GM10266 (cell line): ENCODE measurements around the gene CRAT.
"Not testable (repeated sequence)": the region's sequence is repeated elsewhere in the genome, so short reads cannot be mapped to it uniquely, and the experiment has no call there.

Experiments used
- DNase-seq: peaks from one replicate; pipeline ENCODE4 v3.0.0; 2012; ENCODE audit errors: extremely low spot score
- TF ChIP-seq, protein P1 (sequence below): IDR thresholded peaks from 2 replicates; pipeline ENCODE4 v1.5.1; 2012; ENCODE audit warnings: mild to moderate bottlenecking, low read depth; ENCODE audit not compliant: control insufficient read depth, insufficient read depth; ENCODE audit errors: missing control alignments

The CRAT gene

DNA sequence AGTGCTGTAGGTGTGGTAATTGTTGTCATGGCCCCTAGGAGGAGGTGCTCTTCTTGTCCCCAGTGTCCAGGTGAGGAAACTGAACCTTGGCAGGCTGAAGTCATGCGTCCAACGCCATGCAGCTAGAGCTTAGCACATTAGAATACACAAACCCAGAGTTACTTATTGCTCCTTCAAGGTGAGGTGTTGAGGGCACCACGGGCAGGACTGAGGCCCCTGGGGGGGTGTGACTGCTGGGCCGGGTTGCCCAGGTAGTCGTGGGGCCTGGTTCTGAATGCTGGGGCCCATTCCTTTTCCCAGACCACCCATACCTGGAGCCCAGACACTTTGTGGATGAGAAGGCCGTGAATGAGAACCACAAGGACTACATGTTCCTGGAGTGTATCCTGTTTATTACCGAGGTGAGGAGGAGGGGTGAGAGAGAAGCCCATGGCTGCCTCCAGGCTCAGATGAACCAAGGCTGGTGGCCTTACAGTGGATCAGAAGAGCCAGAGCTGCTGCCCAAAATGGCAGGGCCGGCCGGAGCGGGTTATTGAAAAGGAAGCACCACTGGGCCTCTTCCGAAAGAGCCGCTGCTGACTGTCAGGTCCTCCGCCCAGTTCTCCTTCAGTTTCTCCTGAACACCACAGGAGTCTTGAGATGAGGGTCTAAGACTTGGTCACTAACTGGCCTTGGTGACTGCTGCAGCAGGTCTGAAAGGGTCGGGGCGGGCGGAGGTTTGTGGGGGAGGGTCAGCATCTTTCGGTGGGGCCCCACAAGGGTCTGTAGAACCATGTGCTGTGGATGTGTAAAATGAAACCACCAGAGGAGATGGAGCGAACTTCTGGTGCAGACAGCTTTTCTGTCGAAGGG is 26.9 kb upstream of the CRAT start:
- no peak for DNase-seq
- TF ChIP-seq, protein P1, sequence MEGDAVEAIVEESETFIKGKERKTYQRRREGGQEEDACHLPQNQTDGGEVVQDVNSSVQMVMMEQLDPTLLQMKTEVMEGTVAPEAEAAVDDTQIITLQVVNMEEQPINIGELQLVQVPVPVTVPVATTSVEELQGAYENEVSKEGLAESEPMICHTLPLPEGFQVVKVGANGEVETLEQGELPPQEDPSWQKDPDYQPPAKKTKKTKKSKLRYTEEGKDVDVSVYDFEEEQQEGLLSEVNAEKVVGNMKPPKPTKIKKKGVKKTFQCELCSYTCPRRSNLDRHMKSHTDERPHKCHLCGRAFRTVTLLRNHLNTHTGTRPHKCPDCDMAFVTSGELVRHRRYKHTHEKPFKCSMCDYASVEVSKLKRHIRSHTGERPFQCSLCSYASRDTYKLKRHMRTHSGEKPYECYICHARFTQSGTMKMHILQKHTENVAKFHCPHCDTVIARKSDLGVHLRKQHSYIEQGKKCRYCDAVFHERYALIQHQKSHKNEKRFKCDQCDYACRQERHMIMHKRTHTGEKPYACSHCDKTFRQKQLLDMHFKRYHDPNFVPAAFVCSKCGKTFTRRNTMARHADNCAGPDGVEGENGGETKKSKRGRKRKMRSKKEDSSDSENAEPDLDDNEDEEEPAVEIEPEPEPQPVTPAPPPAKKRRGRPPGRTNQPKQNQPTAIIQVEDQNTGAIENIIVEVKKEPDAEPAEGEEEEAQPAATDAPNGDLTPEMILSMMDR = no peak

DNA sequence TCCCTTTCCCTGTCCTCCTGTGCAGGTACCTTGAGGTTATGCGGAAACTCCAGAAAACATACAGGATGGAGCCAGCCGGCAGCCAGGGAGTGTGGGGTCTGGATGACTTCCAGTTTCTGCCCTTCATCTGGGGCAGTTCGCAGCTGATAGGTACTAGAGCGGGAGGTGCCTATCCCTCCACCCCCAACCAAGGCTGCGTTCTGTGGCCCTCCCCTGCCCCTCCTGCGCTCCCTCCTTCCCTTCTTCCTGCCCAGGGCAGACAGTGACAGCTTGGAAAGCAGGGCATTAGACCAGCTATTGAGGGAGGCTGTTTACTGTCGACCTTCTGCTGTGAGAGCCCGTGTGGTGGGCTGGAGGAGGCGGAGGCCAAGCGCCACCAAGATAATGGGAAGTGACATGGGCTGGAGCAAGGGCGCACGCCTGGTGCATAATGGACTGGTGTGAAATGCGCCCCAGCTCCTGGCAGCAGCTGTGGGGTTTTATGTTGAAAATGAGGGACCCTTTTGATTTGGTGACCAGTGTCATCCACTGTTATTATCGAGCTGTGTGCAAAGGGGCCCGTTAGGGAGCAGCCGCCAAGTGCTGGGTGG is 25.9 kb upstream of the CRAT start:
- TF ChIP-seq, protein P1 = no peak
- DNase-seq = no peak

DNA sequence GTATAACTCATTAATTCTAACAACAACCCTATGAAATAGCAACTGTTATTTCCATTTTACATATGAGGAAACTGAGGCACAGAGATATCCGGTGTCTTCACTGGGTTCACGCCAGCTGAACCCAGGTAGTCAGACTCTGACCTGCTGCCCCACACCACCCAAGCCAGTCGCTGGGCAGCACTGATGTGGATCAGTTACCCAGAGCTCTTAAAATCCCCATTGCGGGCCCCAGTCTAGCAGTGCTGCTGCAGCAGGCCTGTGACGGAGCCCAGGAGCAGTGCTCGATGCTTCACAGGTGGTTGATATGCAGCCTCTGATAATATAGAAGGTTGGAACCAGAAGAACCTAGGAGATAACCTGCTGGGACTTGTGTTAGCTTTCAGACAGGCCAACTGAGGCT is 24.9 kb upstream of the CRAT start:
- TF ChIP-seq, protein P1 = no peak
- no peak for DNase-seq

DNA sequence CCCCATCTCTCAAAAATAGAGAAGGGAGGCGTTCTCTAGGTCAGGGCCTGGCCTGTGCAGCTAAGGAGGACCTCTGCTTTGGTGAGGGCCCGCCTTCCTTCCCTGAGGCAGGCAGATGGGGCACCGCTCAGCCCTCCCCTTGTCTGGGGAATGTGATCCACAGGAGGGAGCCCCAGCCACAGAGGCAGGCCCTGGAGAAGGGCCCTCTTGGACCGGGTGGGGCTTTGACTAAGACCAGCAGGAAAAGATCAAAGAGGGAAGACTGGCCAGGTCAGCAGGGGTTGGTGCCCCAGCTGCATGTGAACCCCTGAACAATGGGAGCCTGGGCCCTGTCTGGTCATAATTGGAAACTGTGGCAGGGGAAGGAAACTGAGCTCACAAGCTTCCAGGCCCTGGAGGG is 22.5 kb upstream of the CRAT start:
- no peak for DNase-seq
- TF ChIP-seq, protein P1 = no peak

DNA sequence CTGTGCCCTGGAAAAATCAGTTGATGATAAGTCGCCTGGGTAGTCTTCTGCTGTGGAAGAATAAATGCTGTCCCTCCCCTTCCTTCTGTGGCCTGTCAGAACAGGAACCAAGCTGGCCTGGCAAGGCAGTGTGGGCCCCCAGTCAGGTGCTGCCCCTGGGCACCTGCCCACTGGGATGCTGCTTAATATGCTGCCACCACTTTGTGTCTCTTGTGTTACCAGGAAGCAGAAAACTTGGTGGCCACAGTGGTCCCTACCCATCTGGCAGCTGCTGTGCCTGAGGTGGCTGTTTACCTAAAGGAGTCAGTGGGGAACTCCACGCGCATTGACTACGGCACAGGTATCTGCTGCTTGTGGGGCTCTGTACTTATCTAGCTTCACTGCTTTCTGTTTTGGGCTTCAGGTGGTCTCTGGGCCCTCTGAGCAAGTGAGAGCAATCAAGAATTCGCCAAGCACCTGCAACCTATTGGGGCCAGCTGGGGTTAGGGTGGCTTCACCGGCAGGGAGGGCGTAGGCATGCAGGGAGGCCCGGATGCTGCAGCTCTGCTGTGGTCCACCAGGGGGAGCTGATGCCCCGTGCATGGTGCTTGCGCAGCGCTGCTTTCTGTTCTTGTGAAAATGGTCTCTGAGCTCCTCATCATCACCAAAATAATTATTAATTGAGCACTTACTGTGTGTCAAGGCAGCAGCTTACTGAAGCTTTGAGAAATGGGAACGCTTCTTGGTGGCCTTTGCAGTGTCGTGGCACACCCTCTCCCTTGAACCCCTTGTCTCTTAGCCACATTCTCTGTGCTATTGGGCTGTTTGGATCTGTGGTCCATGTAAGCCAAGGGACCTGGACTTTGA is 20.9 kb upstream of the CRAT start:
- peak; percentile 77 for DNase-seq
- TF ChIP-seq, protein P1 = peak; percentile 92

DNA sequence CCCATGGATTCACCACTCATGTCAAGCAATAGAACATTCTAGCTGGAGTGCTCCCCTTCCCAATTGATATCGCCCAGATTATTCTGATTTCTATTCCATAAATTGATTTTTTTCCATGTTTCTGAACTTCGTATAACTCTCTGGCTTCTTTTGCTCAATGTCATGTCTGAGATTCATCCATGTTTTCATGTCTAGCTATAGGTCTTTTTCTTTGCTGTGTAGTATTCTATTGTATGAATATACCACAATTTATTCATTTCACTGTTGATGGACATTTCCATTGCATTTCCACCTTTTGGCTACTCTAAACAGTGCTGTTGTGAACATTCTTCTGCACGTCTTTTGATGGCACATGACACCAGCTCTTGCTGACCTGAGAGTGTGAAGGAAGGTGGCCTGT is 20.2 kb upstream of the CRAT start:
- DNase-seq = no peak

DNA sequence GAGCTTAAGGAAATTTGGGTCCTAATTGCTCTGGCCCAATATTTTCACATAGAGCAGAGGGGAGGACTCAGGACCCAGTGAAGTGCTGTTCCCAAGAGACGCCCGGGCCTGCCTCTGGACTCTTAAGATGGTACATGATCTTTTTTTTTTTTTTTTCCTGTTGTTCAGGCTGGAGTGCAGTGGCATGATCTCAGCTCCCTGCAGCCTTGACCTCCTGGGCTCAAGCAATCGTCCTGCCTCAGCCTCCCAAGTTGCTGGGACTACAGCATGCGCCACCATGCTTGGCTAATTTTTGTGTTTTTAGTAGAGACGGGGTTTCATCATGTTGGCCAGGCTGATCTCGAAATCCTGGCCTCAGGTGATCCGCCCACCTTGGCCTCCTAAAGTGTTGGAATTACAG is 19.7 kb upstream of the CRAT start:
- DNase-seq = not testable (repeated sequence)

More for the DNA sequence above, 20.2 kb upstream of the CRAT start:
- TF ChIP-seq, protein P1 = no peak
